Endothelial cell of umbilical vein (primary cell): Measurements from ENCODE around the gene MRPL54.

Experiments used
- CTCF ChIP-seq, 2 donors: IDR thresholded peaks; 1 replicate in 1 of 2; 2 replicates in 1 of 2; pipeline ENCODE4 v1.5.1; 2011; ENCODE audit warnings: low read length in 2 of 2, mild to moderate bottlenecking in 2 of 2, moderate library complexity in 2 of 2, control low read depth in 1 of 2, inconsistent platforms in 1 of 2, low read depth in 1 of 2; ENCODE audit not compliant: insufficient read depth in 1 of 2; ENCODE audit errors: extremely low read depth in 1 of 2
- EZH2 ChIP-seq: IDR thresholded peaks from 2 replicates; pipeline ENCODE4 v1.6.1; 2012; ENCODE audit warnings: borderline replicate concordance, low read depth, mild to moderate bottlenecking, moderate library complexity, low read length, inconsistent platforms; ENCODE audit not compliant: severe bottlenecking
- GATA2 ChIP-seq: IDR thresholded peaks from 2 replicates; pipeline ENCODE4 v1.7.0; 2011; ENCODE audit warnings: low read depth, mild to moderate bottlenecking, moderate library complexity, mixed read lengths, low read length; ENCODE audit not compliant: insufficient read length, insufficient read depth
- JUN ChIP-seq: IDR thresholded peaks from 2 replicates; pipeline ENCODE4 v1.6.1; 2011; ENCODE audit warnings: borderline replicate concordance, low read depth; ENCODE audit not compliant: insufficient read length, insufficient read depth
- MAX ChIP-seq: IDR thresholded peaks from 2 replicates; pipeline ENCODE4 v1.6.1; 2011; ENCODE audit not compliant: insufficient read depth, insufficient read length
- POLR2A ChIP-seq: IDR thresholded peaks from 2 replicates; pipeline ENCODE4 v1.6.1; 2012; ENCODE audit warnings: low read depth, mild to moderate bottlenecking, control low read depth, low read length
- POLR2AphosphoS5 ChIP-seq: IDR thresholded peaks from 2 replicates; pipeline ENCODE4 v1.6.1; 2012; ENCODE audit warnings: low read depth, mild to moderate bottlenecking, control low read depth, low read length, moderate library complexity; ENCODE audit not compliant: insufficient read depth

GRCh38 chr19:3740431-3740830 is 22.1 kb upstream of the MRPL54 start:
- no peak for TF ChIP-seq CTCF (IDR thresholded peaks at IDR 0.05; ENCODE audit: extremely low read depth in 1 of 2, insufficient read depth in 1 of 2, low read depth in 1 of 2, low read length in 2 of 2)
- no peak for TF ChIP-seq MAX
- no peak for TF ChIP-seq EZH2
- no peak for TF ChIP-seq JUN
- TF ChIP-seq GATA2 = no peak
- TF ChIP-seq POLR2AphosphoS5 = no peak
- no peak for TF ChIP-seq POLR2A
